ENCODE results near the gene CBLC. TPM values are rescaled to one million over a fixed set of nuclear protein-coding genes. Genes with fewer than 3 reads are reported as not detected.

CBLC gene
- total RNA-seq, 1 experiment from 2014 or later: 54.3 TPM

- Mint-ChIP-seq H3K36me3 (ENCODE audit: insufficient read depth, unreplicated experiment) (peaks cover 61% of the 10 kb centered on the region), H3K27me3 (ENCODE audit: unreplicated experiment) (no peaks in the 10 kb centered on the region), H3K9me3 (ENCODE audit: low read depth, unreplicated experiment) (no peaks in the 10 kb centered on the region), H3K4me1 (ENCODE audit: low read depth, unreplicated experiment) (peaks cover 22% of the 10 kb centered on the region), H3K27ac (ENCODE audit: unreplicated experiment) (peak overlapping the region; percentile 43), H3K4me3 (ENCODE audit: low read depth, unreplicated experiment) (no peak overlapping the region)
- no peak for TF ChIP-seq CTCF (IDR thresholded peaks at IDR 0.05; ENCODE audit: unreplicated experiment)
- no TSS peak for BruUV-seq (replicated peaks)
- intact Hi-C loops (cut with micrococcal nuclease; ENCODE audit: unreplicated experiment): no loop called here
- DNase-seq: peak; percentile 47
- CTCF ChIA-PET: interaction anchor here (0.6 to 1.8 kb wide), 10 partner anchors 11 to 236 kb away, joined by 3 to 12 read pairs (median 4); partner anchors contain the start of gene NECTIN2
Observed at GRCh38 chr19:44807162-44807561, 29.5 kb downstream of the CBLC start.

GRCh38 chr19:44807652-44808462 lies 30.2 kb downstream of the CBLC start:
- intact Hi-C loops (cut with micrococcal nuclease; ENCODE audit: unreplicated experiment): no loop called here
- BruUV-seq (replicated peaks): no TSS peak
- H3K4me3 Mint-ChIP-seq (ENCODE audit: low read depth, unreplicated experiment): peak overlapping the region; percentile 74

GRCh38 chr19:44808463-44809371 lies 31.0 kb downstream of the CBLC start, which contains the start of gene BCAM:
Gene BCAM, plus strand, starts transcription at chr19:44809103. Its CDS starts 22 bp downstream, at chr19:44809125.
- Mint-ChIP-seq H3K4me1 (ENCODE audit: low read depth, unreplicated experiment) (peaks cover 22% of the 10 kb centered on the region), H3K27me3 (ENCODE audit: unreplicated experiment) (no peaks in the 10 kb centered on the region), H3K9me3 (ENCODE audit: low read depth, unreplicated experiment) (no peaks in the 10 kb centered on the region), H3K27ac (ENCODE audit: unreplicated experiment) (peak within 1 kb of the TSS; percentile 86), H3K4me3 (ENCODE audit: low read depth, unreplicated experiment) (peak within 1 kb of the TSS; percentile 74), H3K36me3 (ENCODE audit: insufficient read depth, unreplicated experiment) (peaks cover 50% of the 10 kb centered on the region)
- no TSS peak for BruUV-seq (replicated peaks)
- CTCF ChIA-PET: interaction anchor here (1.0 to 1.5 kb wide), 4 partner anchors 34 to 119 kb away, joined by 3 to 4 read pairs (median 4); partner anchors contain the start of gene NECTIN2
- intact Hi-C loops (cut with micrococcal nuclease; ENCODE audit: unreplicated experiment): no loop called here
- TF ChIP-seq CTCF (IDR thresholded peaks at IDR 0.05; ENCODE audit: unreplicated experiment): no peak
- peak; percentile 74 for DNase-seq

More at GRCh38 chr19:44807652-44808462, 30.2 kb downstream of the CBLC start:
- peak; percentile 65 for TF ChIP-seq CTCF (IDR thresholded peaks at IDR 0.05; ENCODE audit: unreplicated experiment)
- Mint-ChIP-seq H3K9me3 (ENCODE audit: low read depth, unreplicated experiment) (no peaks in the 10 kb centered on the region), H3K4me1 (ENCODE audit: low read depth, unreplicated experiment) (peaks cover 22% of the 10 kb centered on the region), H3K27ac (ENCODE audit: unreplicated experiment) (peak overlapping the region; percentile 86), H3K27me3 (ENCODE audit: unreplicated experiment) (no peaks in the 10 kb centered on the region), H3K36me3 (ENCODE audit: insufficient read depth, unreplicated experiment) (peaks cover 54% of the 10 kb centered on the region)
- CTCF ChIA-PET: interaction anchor here (0.6 to 1.8 kb wide), 8 partner anchors 10 to 237 kb away, joined by 3 to 12 read pairs (median 4); partner anchors contain the start of gene NECTIN2
- peak; percentile 66 for DNase-seq

- Mint-ChIP-seq H3K4me1 (ENCODE audit: low read depth, unreplicated experiment) (peaks cover 22% of the 10 kb centered on the region), H3K27ac (ENCODE audit: unreplicated experiment) (no peak overlapping the region), H3K9me3 (ENCODE audit: low read depth, unreplicated experiment) (no peaks in the 10 kb centered on the region), H3K4me3 (ENCODE audit: low read depth, unreplicated experiment) (peak overlapping the region; percentile 74), H3K36me3 (ENCODE audit: insufficient read depth, unreplicated experiment) (peaks cover 46% of the 10 kb centered on the region), H3K27me3 (ENCODE audit: unreplicated experiment) (no peaks in the 10 kb centered on the region)
- BruUV-seq (replicated peaks): no TSS peak
- CTCF ChIA-PET: interaction anchor here (1.0 to 1.2 kb wide), 2 partner anchors 36 to 39 kb away, joined by 3 to 4 read pairs; partner anchors contain the start of gene NECTIN2
- no peak for TF ChIP-seq CTCF (IDR thresholded peaks at IDR 0.05; ENCODE audit: unreplicated experiment)
- no peak for DNase-seq
- intact Hi-C loops (cut with micrococcal nuclease; ENCODE audit: unreplicated experiment): no loop called here
Observed at GRCh38 chr19:44809577-44810233, 32.0 kb downstream of the CBLC start.

All from Calu3 (cell line).